NT2/D1 (cell line): ENCODE data around the gene SF3B1.

Experiments
- SUZ12 ChIP-seq: IDR thresholded peaks from 2 replicates; pipeline ENCODE4 v1.6.1; 2011; ENCODE audit not compliant: insufficient read length, insufficient read depth; ENCODE audit errors: extremely low read depth
- YY1 ChIP-seq: IDR thresholded peaks from 2 replicates; pipeline ENCODE4 v1.6.1; 2011; ENCODE audit not compliant: insufficient read length, insufficient read depth
- ZNF274 ChIP-seq: IDR thresholded peaks from 2 replicates; pipeline ENCODE4 v1.6.1; 2011; ENCODE audit warnings: mild to moderate bottlenecking, low read depth, low read length

DNA sequence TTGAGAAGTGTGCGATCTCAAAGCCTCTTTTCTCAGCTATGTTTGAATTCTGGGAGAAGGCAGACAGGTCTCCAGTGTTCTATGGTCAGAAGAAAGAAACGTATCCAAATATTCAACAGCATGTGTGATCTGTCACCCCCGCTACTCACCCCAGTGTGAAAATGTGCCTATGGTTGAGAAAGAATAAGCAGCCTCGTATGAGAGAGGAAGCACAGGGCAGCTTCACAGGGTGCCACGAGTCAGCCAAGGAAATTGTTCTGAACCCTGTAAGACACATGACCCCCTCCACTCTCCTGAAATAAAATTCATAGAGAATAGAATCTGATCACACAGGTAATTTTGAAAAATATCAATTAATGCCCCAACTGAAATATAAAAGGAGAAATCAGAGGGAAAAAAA lies 8.0 kb upstream of the SF3B1 start:
- TF ChIP-seq YY1, result no peak
- TF ChIP-seq SUZ12, result no peak
- TF ChIP-seq ZNF274, result no peak
